ENCODE measurements around the gene ERVK3-1. TPM values are rescaled to one million over a fixed set of nuclear protein-coding genes. Genes with fewer than 3 reads are reported as not detected.

The ERVK3-1 gene
- total RNA-seq, 4 donors from 2014 or later, result 32.9 to 53.0 (median 38.0) TPM

- no peak for DNase-seq (ENCODE audit: extremely low spot score)
These were observed 45.1 kb downstream of the ERVK3-1 start for GRCh38 chr19:58350001-58350861.

GRCh38 chr19:58350871-58351557 lies 45.8 kb downstream of the ERVK3-1 start:
- H3K9me3 ChIP-seq, result no peaks in the 10 kb centered on the region
- H3K4me1 ChIP-seq, result peaks cover 12 to 37% (median 23%) of the 10 kb centered on the region in 4 donors
- peak overlapping the region in 2 of 4 donors; percentile 24 to 27 for H3K4me3 ChIP-seq
- intact Hi-C loops (cut with DNase I), result no loop called here
- no peak for DNase-seq (ENCODE audit: extremely low spot score)
- peaks cover 0 to 6% (median 0%) of the 10 kb centered on the region in 4 donors for H3K36me3 ChIP-seq
- H3K27ac ChIP-seq (replicated peaks in 1 of 4), result no peak overlapping the region
- peaks cover 0 to 100% (median 50%) of the 10 kb centered on the region in 4 donors for H3K27me3 ChIP-seq
- 75% methylated on average over 31 of the region's 34 CpGs for WGBS
- no peak for TF ChIP-seq POLR2AphosphoS5 (IDR thresholded peaks at IDR 0.05)

More at GRCh38 chr19:58350001-58350861, 45.1 kb downstream of the ERVK3-1 start:
- WGBS, result 43% methylated on average over 22 of the region's 84 CpGs
- intact Hi-C loops (cut with DNase I), result no loop called here
- Histone ChIP-seq H3K36me3 (peaks cover 0 to 6% (median 0%) of the 10 kb centered on the region in 4 donors), H3K9me3 (no peaks in the 10 kb centered on the region), H3K4me3 (peak overlapping the region; percentile 12 to 27 (median 23)), H3K27ac (replicated peaks in 1 of 4) (no peak overlapping the region), H3K27me3 (peaks cover 0 to 100% (median 44%) of the 10 kb centered on the region in 4 donors), H3K4me1 (peaks cover 9 to 31% (median 20%) of the 10 kb centered on the region in 4 donors)
- TF ChIP-seq POLR2AphosphoS5 (IDR thresholded peaks at IDR 0.05) (no peak), EP300 (IDR thresholded peaks at IDR 0.05) (no peak), CTCF (IDR thresholded peaks at IDR 0.05) (no peak), POLR2A (IDR thresholded peaks at IDR 0.05; ENCODE audit: low read depth) (no peak)

- TF ChIP-seq POLR2AphosphoS5 (IDR thresholded peaks at IDR 0.05) (no peak), EP300 (IDR thresholded peaks at IDR 0.05) (no peak), POLR2A (IDR thresholded peaks at IDR 0.05; ENCODE audit: low read depth) (no peak), CTCF (IDR thresholded peaks at IDR 0.05) (no peak)
- Histone ChIP-seq H3K27ac (replicated peaks in 1 of 4) (no peak overlapping the region), H3K4me3 (no peak overlapping the region), H3K36me3 (peaks cover 0 to 6% (median 0%) of the 10 kb centered on the region in 4 donors), H3K4me1 (peaks cover 17 to 42% (median 29%) of the 10 kb centered on the region in 4 donors), H3K27me3 (peaks cover 0 to 100% (median 51%) of the 10 kb centered on the region in 4 donors), H3K9me3 (no peaks in the 10 kb centered on the region)
- 94% methylated on average over 9 of the region's 9 CpGs for WGBS
- no peak for DNase-seq (ENCODE audit: extremely low spot score)
- intact Hi-C loops (cut with DNase I), result no loop called here
These were observed 46.3 kb downstream of the ERVK3-1 start for GRCh38 chr19:58351558-58351878.

GRCh38 chr19:58351990-58352755 lies 47.0 kb downstream of the ERVK3-1 start:
- 82% methylated on average over 16 of the region's 23 CpGs for WGBS
- H3K4me1 ChIP-seq, result peaks cover 23 to 43% (median 33%) of the 10 kb centered on the region in 4 donors
- H3K27ac ChIP-seq (replicated peaks in 1 of 4), result no peak overlapping the region
- peaks cover 0 to 100% (median 50%) of the 10 kb centered on the region in 4 donors for H3K27me3 ChIP-seq
- no peak overlapping the region for H3K4me3 ChIP-seq
- peaks cover 0 to 6% (median 0%) of the 10 kb centered on the region in 4 donors for H3K36me3 ChIP-seq
- H3K9me3 ChIP-seq, result no peaks in the 10 kb centered on the region
- intact Hi-C loops (cut with DNase I), result no loop called here
- no peak for TF ChIP-seq EP300 (IDR thresholded peaks at IDR 0.05)
- no peak for TF ChIP-seq POLR2AphosphoS5 (IDR thresholded peaks at IDR 0.05)
- no peak for TF ChIP-seq CTCF (IDR thresholded peaks at IDR 0.05)
- no peak for DNase-seq (ENCODE audit: extremely low spot score)

All from esophagus muscularis mucosa (tissue), 4 donors.